K562 (cell line): ENCODE results near the gene KIF17. TPM values are rescaled to one million over a fixed set of nuclear protein-coding genes. Genes with fewer than 3 reads are reported as not detected.

ENCODE experiments used
- polyA plus RNA-seq, 8 experiments: library from polyadenylated mRNA; depleted of rRNA in 4 of 8; stranded (reverse) in 5 of 8; unstranded in 3 of 8; fragments of >200 nt; fragmentation: Nextera tagmentation in 2 of 8; fragmentation: Illumina TruSeq in 1 of 8; extraction: Ambion mirVana in 2 of 8; extraction: Trizol in 1 of 8; gene quantifications; 2 replicates each; pipeline versions ENCODE4 v1.2.1 to v1.2.3, GENCODE V29; 2011 to 2014; ENCODE audit warnings: inconsistent platforms in 1 of 8, missing spikeins in 1 of 8
- total RNA-seq, 7 experiments: library from RNA; depleted of rRNA in 6 of 7; stranded (reverse); fragments of >200 nt in 6 of 7; fragmentation: Illumina TruSeq in 2 of 7; extraction: Trizol in 2 of 7; gene quantifications; 2 replicates each; pipeline versions ENCODE4 v1.2.1 to v1.2.3, GENCODE V29; 2011 to 2021; ENCODE audit warnings: low replicate concordance in 1 of 7
- TF ChIP-seq, protein P1 (sequence below), 2 experiments: fragments of 450-650 bp in 1 of 2; sonication (generic) in 1 of 2; formaldehyde crosslinking in 1 of 2; IDR thresholded peaks; 2 replicates each; pipeline versions ENCODE4 v1.7.1 to v1.9.0; 2016 to 2022; ENCODE audit warnings: inconsistent platforms in 1 of 2, mild to moderate bottlenecking in 1 of 2, missing genetic modification reagents in 1 of 2

KIF17 gene
- total and polyA plus RNA-seq, 9 of the 15 experiments (the other 6 are each of a cell fraction or from before 2014, with no cell fraction given), result 0.04 to 0.47 (median 0.18) TPM; not detected in 5

DNA sequence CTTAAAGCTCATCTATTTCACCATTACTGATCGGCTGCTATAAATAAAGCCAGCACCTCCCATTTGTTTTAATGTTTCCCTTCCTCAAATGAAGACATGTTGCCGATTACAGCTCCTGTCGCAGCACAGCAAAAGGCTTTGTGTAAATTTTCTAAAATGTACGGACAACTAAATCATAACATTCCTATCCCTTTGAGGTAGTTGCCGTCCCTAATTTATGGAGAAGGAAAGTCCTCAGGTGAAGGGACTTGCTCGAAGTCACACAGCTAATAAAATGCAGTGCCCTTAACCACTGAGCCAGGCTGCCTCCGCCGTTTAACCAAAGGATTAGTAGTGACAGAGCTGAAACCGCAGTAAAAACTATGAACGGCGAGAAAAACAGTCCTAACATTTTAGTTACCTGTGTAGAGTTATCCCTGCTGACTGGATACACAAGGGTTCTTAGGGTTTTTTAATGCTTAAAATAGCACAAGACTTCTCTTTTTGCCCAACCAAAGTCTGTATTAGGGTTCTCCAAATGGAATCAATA, 83.7 kb downstream of the KIF17 start (continued):
- TF ChIP-seq, protein P1, sequence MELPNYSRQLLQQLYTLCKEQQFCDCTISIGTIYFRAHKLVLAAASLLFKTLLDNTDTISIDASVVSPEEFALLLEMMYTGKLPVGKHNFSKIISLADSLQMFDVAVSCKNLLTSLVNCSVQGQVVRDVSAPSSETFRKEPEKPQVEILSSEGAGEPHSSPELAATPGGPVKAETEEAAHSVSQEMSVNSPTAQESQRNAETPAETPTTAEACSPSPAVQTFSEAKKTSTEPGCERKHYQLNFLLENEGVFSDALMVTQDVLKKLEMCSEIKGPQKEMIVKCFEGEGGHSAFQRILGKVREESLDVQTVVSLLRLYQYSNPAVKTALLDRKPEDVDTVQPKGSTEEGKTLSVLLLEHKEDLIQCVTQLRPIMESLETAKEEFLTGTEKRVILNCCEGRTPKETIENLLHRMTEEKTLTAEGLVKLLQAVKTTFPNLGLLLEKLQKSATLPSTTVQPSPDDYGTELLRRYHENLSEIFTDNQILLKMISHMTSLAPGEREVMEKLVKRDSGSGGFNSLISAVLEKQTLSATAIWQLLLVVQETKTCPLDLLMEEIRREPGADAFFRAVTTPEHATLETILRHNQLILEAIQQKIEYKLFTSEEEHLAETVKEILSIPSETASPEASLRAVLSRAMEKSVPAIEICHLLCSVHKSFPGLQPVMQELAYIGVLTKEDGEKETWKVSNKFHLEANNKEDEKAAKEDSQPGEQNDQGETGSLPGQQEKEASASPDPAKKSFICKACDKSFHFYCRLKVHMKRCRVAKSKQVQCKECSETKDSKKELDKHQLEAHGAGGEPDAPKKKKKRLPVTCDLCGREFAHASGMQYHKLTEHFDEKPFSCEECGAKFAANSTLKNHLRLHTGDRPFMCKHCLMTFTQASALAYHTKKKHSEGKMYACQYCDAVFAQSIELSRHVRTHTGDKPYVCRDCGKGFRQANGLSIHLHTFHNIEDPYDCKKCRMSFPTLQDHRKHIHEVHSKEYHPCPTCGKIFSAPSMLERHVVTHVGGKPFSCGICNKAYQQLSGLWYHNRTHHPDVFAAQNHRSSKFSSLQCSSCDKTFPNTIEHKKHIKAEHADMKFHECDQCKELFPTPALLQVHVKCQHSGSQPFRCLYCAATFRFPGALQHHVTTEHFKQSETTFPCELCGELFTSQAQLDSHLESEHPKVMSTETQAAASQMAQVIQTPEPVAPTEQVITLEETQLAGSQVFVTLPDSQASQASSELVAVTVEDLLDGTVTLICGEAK (IDR thresholded peaks at IDR 0.05), result 0 out of 2 replicates have a peak, but pooled peaks have one; percentile 48
- TF ChIP-seq, protein P1 (CRISPR knock-in tag; IDR thresholded peaks at IDR 0.05), result no peak
